Ishikawa (cell line): Measurements from ENCODE around the gene GRM7.

ENCODE experiments used
- CEBPB ChIP-seq: IDR thresholded peaks from 2 replicates; pipeline ENCODE4 v1.6.1; 2012
- CREB1 ChIP-seq: IDR thresholded peaks from 2 replicates; pipeline ENCODE4 v1.6.1; 2012; ENCODE audit warnings: low read depth
- EP300 ChIP-seq: IDR thresholded peaks from 2 replicates; pipeline ENCODE4 v1.6.1; 2012; ENCODE audit warnings: borderline replicate concordance
- FOXM1 ChIP-seq: IDR thresholded peaks from 2 replicates; pipeline ENCODE4 v1.6.1; 2012; ENCODE audit warnings: low read depth, borderline replicate concordance
- MAX ChIP-seq: IDR thresholded peaks from 2 replicates; pipeline ENCODE4 v1.6.1; 2012
- NFIC ChIP-seq: IDR thresholded peaks from 2 replicates; pipeline ENCODE4 v1.6.1; 2012
- TAF1 ChIP-seq: IDR thresholded peaks from 2 replicates; pipeline ENCODE4 v1.6.1; 2012; ENCODE audit warnings: low read depth, mild to moderate bottlenecking
- TEAD4 ChIP-seq: IDR thresholded peaks from 2 replicates; pipeline ENCODE4 v1.6.1; 2012
- USF1 ChIP-seq: IDR thresholded peaks from 2 replicates; pipeline ENCODE4 v1.6.1; 2012
- YY1 ChIP-seq: IDR thresholded peaks from 2 replicates; pipeline ENCODE4 v1.6.1; 2012; ENCODE audit warnings: low read depth
- ZBTB7A ChIP-seq: IDR thresholded peaks from 2 replicates; pipeline ENCODE4 v1.6.1; 2012; ENCODE audit warnings: low read depth

GRCh38 chr3:7305561-7305960, 444.6 kb downstream of the GRM7 start:
- no peak for TF ChIP-seq MAX
- TF ChIP-seq FOXM1, result no peak
- no peak for TF ChIP-seq TAF1
- TF ChIP-seq ZBTB7A, result no peak
- no peak for TF ChIP-seq EP300
- no peak for TF ChIP-seq CREB1
- TF ChIP-seq USF1, result no peak
- TF ChIP-seq TEAD4, result no peak
- TF ChIP-seq NFIC, result no peak
- no peak for TF ChIP-seq CEBPB
- TF ChIP-seq YY1, result no peak
